Sigmoid colon (tissue), 4 donors: ENCODE measurements around the gene IL17C.

Experiments
- CTCF ChIP-seq, 4 experiments: fragments of 450-650 bp in 3 of 4; fragments of 200-600 bp in 1 of 4; IDR thresholded peaks; one replicate each; pipeline ENCODE4 v1.5.1; 2016 to 2019; ENCODE audit warnings: antibody characterized with exemption in 4 of 4, mild to moderate bottlenecking in 3 of 4, moderate library complexity in 2 of 4
- EP300 ChIP-seq, 4 donors: sonication (generic); formaldehyde crosslinking; IDR thresholded peaks; one replicate each; pipeline ENCODE4 v1.6.1; 2017; ENCODE audit warnings: antibody characterized with exemption in 4 of 4
- POLR2A ChIP-seq, 2 donors: fragments of 450-650 bp; IDR thresholded peaks; one replicate each; pipeline ENCODE4 v1.6.1; 2016; ENCODE audit warnings: antibody characterized with exemption in 2 of 2, mild to moderate bottlenecking in 2 of 2, moderate library complexity in 2 of 2
- POLR2AphosphoS5 ChIP-seq, 4 donors: sonication (generic); formaldehyde crosslinking; IDR thresholded peaks; one replicate each; pipeline ENCODE4 v1.6.1; 2017; ENCODE audit warnings: antibody characterized with exemption in 4 of 4

GRCh38 chr16:88638323-88639230 lies at the start of gene IL17C:
- TF ChIP-seq CTCF (IDR thresholded peaks at IDR 0.05) (no peak), POLR2A (IDR thresholded peaks at IDR 0.05) (no peak), EP300 (IDR thresholded peaks at IDR 0.05) (no peak), POLR2AphosphoS5 (IDR thresholded peaks at IDR 0.05) (no peak)
